CD14-positive monocyte (primary cell): ENCODE results near the gene LST1. TPM values are rescaled to one million over a fixed set of nuclear protein-coding genes. Genes with fewer than 3 reads are reported as not detected.

Experiments
- DNase-seq, 3 donors: peaks; one replicate each; pipeline ENCODE4 v3.0.0-alpha.2; 2011 to 2022
- H2AFZ ChIP-seq: 2 replicates; pipeline ENCODE4 v1.6.0; 2012; ENCODE audit warnings: mild to moderate bottlenecking, low read depth, low read length, inconsistent platforms; ENCODE audit not compliant: insufficient read depth, poor library complexity, severe bottlenecking
- H3K27ac ChIP-seq, 2 donors: 1 replicate in 1 of 2; 2 replicates in 1 of 2; pipeline ENCODE4 v1.5.1; 2012 to 2013; ENCODE audit warnings: low read length in 2 of 2, control low read depth in 1 of 2, inconsistent platforms in 1 of 2, low read depth in 1 of 2, mild to moderate bottlenecking in 1 of 2
- H3K27me3 ChIP-seq, 2 donors: one replicate each; pipeline versions ENCODE4 v1.6.0 to v1.6.1; 2011 to 2013; ENCODE audit warnings: low read length in 2 of 2; ENCODE audit not compliant: control insufficient read depth in 2 of 2, insufficient read depth in 2 of 2
- H3K36me3 ChIP-seq, 2 donors: replicated peaks in 1 of 2; 1 replicate in 1 of 2; 2 replicates in 1 of 2; pipeline versions ENCODE4 v1.5.1 to v1.6.1; 2012 to 2013; ENCODE audit warnings: low read length in 2 of 2, control low read depth in 1 of 2, inconsistent platforms in 1 of 2, mild to moderate bottlenecking in 1 of 2; ENCODE audit not compliant: insufficient read depth in 2 of 2, control insufficient read depth in 1 of 2
- H3K4me1 ChIP-seq, 2 donors: 1 replicate in 1 of 2; 2 replicates in 1 of 2; pipeline versions ENCODE4 v1.5.1 to v1.6.1; 2012 to 2013; ENCODE audit warnings: low read length in 2 of 2, control low read depth in 1 of 2, inconsistent platforms in 1 of 2, mild to moderate bottlenecking in 1 of 2, moderate library complexity in 1 of 2; ENCODE audit not compliant: insufficient read depth in 2 of 2, control insufficient read depth in 1 of 2
- H3K4me2 ChIP-seq: replicated peaks from 2 replicates; pipeline ENCODE3; 2012; ENCODE audit warnings: low read length, moderate library complexity, mild to moderate bottlenecking; ENCODE audit not compliant: poor library complexity, severe bottlenecking; ENCODE audit errors: extremely low read depth
- H3K4me3 ChIP-seq, 3 experiments: fragments of 200-600 bp in 1 of 3; sonication (generic) in 1 of 3; replicated peaks in 1 of 3; 1 replicate in 2 of 3; 2 replicates in 1 of 3; pipeline ENCODE4 v1.5.1; 2011 to 2013; ENCODE audit warnings: low read length in 3 of 3, mild to moderate bottlenecking in 3 of 3, control low read depth in 2 of 3, low read depth in 2 of 3, inconsistent platforms in 1 of 3, moderate library complexity in 1 of 3
- H3K79me2 ChIP-seq: 2 replicates; pipeline ENCODE4 v1.6.0; 2012; ENCODE audit warnings: mild to moderate bottlenecking, control low read depth, inconsistent platforms, low read length, moderate library complexity; ENCODE audit not compliant: insufficient read depth
- H3K9ac ChIP-seq: 2 replicates; pipeline ENCODE4 v1.6.0; 2017; ENCODE audit warnings: low read length, mild to moderate bottlenecking; ENCODE audit not compliant: insufficient read depth, poor library complexity, severe bottlenecking
- H3K9me3 ChIP-seq, 2 donors: replicated peaks in 1 of 2; 1 replicate in 1 of 2; 2 replicates in 1 of 2; pipeline versions ENCODE4 v1.5.1 to v1.6.1; 2012 to 2013; ENCODE audit warnings: low read length in 2 of 2, control low read depth in 1 of 2; ENCODE audit not compliant: control insufficient read depth in 1 of 2, insufficient read depth in 1 of 2
- H4K20me1 ChIP-seq: 2 replicates; pipeline ENCODE4 v1.6.0; 2012; ENCODE audit warnings: mild to moderate bottlenecking, low read length, control low read depth, moderate library complexity; ENCODE audit not compliant: insufficient read depth
- H3K27ac Mint-ChIP-seq, 7 donors: one replicate each; pipeline ENCODE4 v1.8.0; 2020; ENCODE audit warnings: mild to moderate bottlenecking in 7 of 7, mixed read lengths in 7 of 7, moderate library complexity in 6 of 7, inconsistent platforms in 2 of 7
- H3K27me3 Mint-ChIP-seq, 3 donors: one replicate each; pipeline ENCODE4 v1.8.0; 2021 to 2022; ENCODE audit warnings: low read depth in 3 of 3, mild to moderate bottlenecking in 3 of 3, mixed read lengths in 3 of 3, moderate library complexity in 3 of 3, inconsistent platforms in 1 of 3
- H3K36me3 Mint-ChIP-seq, 2 donors: one replicate each; pipeline ENCODE4 v1.8.0; 2020; ENCODE audit warnings: mixed read lengths in 2 of 2, inconsistent platforms in 1 of 2, mild to moderate bottlenecking in 1 of 2
- H3K4me1 Mint-ChIP-seq: one replicate; pipeline ENCODE4 v1.8.0; 2020; ENCODE audit warnings: mild to moderate bottlenecking, mixed read lengths
- H3K4me3 Mint-ChIP-seq, 2 donors: one replicate each; pipeline ENCODE4 v1.8.0; 2020; ENCODE audit warnings: mild to moderate bottlenecking in 2 of 2, mixed read lengths in 2 of 2, moderate library complexity in 1 of 2
- H3K9me3 Mint-ChIP-seq, 7 donors: one replicate each; pipeline ENCODE4 v1.8.0; 2020 to 2022; ENCODE audit warnings: mixed read lengths in 7 of 7, mild to moderate bottlenecking in 6 of 7, moderate library complexity in 6 of 7, inconsistent platforms in 2 of 7
- CTCF ChIP-seq: fragments of 200-600 bp; IDR thresholded peaks from one replicate; pipeline ENCODE4 v1.8.0; 2022; ENCODE audit warnings: antibody characterized with exemption, mild to moderate bottlenecking
- WGBS: methylation state at CpG from one replicate; pipeline ENCODE4 v1.1.5; 2013; ENCODE audit warnings: missing lambda C conversion rate; ENCODE audit not compliant: insufficient coverage; 5-methylcytosine and 5-hydroxymethylcytosine counted together
- intact Hi-C, 2 donors: fragments of 100-400 bp; cut with micrococcal nuclease; formaldehyde crosslinking; loops; one replicate each; pipeline versions ENCODE4 v1.15.0 to v1.15.1; 2023
- polyA plus RNA-seq, 3 donors: library from polyadenylated mRNA; depleted of rRNA in 1 of 3; unstranded in 2 of 3; stranded (reverse) in 1 of 3; fragments of 300-500 nt in 2 of 3; fragments of >200 nt in 1 of 3; fragmentation: Illumina TruSeq in 2 of 3; gene quantifications; 1 replicate in 2 of 3; 2 replicates in 1 of 3; pipeline ENCODE4 v1.2.3, GENCODE V29; 2012 to 2021

Gene LST1
- polyA plus RNA-seq, 3 donors, result 1,103 to 1,584 (median 1,202) TPM

DNA sequence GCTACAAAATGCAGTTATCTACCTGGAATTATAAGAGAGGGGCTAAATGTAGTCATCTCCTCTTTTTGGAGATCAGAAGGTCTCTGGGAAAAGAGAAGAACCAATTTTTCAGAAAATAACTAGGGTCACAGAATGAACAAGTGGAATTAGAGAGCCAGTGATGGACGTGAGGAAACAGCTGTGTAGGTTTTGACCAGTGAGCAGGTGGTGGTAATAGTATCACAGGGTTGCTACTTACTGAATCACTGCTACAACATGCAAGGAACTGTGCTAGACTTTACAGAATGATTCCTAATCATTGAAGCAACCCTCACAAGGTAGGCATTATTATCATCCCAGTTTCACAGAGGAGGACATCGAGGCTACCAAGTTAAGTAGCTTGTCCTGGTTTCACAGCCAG, 41.4 kb upstream of the LST1 start:
- Histone ChIP-seq H3K4me1 (peaks cover 40 to 54% of the 10 kb centered on the region in 2 donors), H3K79me2 (peaks cover 59% of the 10 kb centered on the region), H3K9ac (no peak overlapping the region), H3K27me3 (no peaks in the 10 kb centered on the region), H3K4me2 (no peak overlapping the region), H3K9me3 (no peaks in the 10 kb centered on the region), H3K4me3 (no peak overlapping the region), H2AFZ (no peak overlapping the region), H3K36me3 (peaks cover 6 to 13% of the 10 kb centered on the region in 2 donors), H4K20me1 (peaks cover 14% of the 10 kb centered on the region), H3K27ac (no peak overlapping the region)
- peaks cover 0 to 2% (median 0%) of the 10 kb centered on the region in 7 donors for H3K9me3 Mint-ChIP-seq
- H3K27me3 Mint-ChIP-seq, result no peaks in the 10 kb centered on the region
- H3K27ac Mint-ChIP-seq, result peak overlapping the region in 1 of 7 donors; percentile 72
- H3K36me3 Mint-ChIP-seq, result peaks cover 11 to 15% of the 10 kb centered on the region in 2 donors
- intact Hi-C loops, result loop anchor here (5.0 to 10.0 kb wide), 8 partner anchors 47 to 410 kb away; partner anchors contain the start of genes MICB (in 2 of the 2), C6orf47 (in 1 of the 2), CLIC1 (in 1 of the 2) and CSNK2B (in 1 of the 2)
- H3K4me1 Mint-ChIP-seq, result peaks cover 48% of the 10 kb centered on the region
- 100% methylated on average over 1 of the region's 2 CpGs for WGBS
- no peak for TF ChIP-seq CTCF
- no peak for DNase-seq
- no peak overlapping the region for H3K4me3 Mint-ChIP-seq

- intact Hi-C loops, result loop anchor here (5.0 to 10.0 kb wide), 6 partner anchors 50 to 410 kb away; partner anchors contain the start of genes C6orf47 (in 1 of the 2), CLIC1 (in 1 of the 2), GPANK1 (in 1 of the 2) and MICB (in 1 of the 2)
- peaks cover 42% of the 10 kb centered on the region for H3K4me1 Mint-ChIP-seq
These were observed 40.8 kb upstream of the LST1 start for GRCh38 chr6:31545291-31545690.

More at GRCh38 chr6:31545291-31545690, 40.8 kb upstream of the LST1 start:
- no peaks in the 10 kb centered on the region for H3K27me3 Mint-ChIP-seq
- H3K4me3 Mint-ChIP-seq, result no peak overlapping the region
- Histone ChIP-seq H3K79me2 (peaks cover 59% of the 10 kb centered on the region), H3K9ac (no peak overlapping the region), H3K4me3 (no peak overlapping the region), H3K4me1 (peaks cover 34 to 48% of the 10 kb centered on the region in 2 donors), H3K4me2 (no peak overlapping the region), H3K9me3 (no peaks in the 10 kb centered on the region), H2AFZ (no peak overlapping the region), H3K27me3 (no peaks in the 10 kb centered on the region), H4K20me1 (peaks cover 8% of the 10 kb centered on the region), H3K36me3 (peaks cover under 1 to 13% of the 10 kb centered on the region in 2 donors), H3K27ac (no peak overlapping the region)
- peaks cover 8 to 14% of the 10 kb centered on the region in 2 donors for H3K36me3 Mint-ChIP-seq
- TF ChIP-seq CTCF, result no peak
- DNase-seq, result no peak
- H3K27ac Mint-ChIP-seq, result peak overlapping the region in 2 of 7 donors; percentile 47 to 72
- H3K9me3 Mint-ChIP-seq, result peaks cover 0 to 2% (median 0%) of the 10 kb centered on the region in 7 donors
- 97% methylated on average over 6 of the region's 7 CpGs for WGBS
